ENCODE data around the gene E2F2. TPM values are rescaled to one million over a fixed set of nuclear protein-coding genes. Genes with fewer than 3 reads are reported as not detected.

E2F2 gene
- total RNA-seq, 1 donor from 2014 or later = 0.16 TPM

- Histone ChIP-seq H3K27me3 (ENCODE audit: low read depth) (peaks cover 21% of the 10 kb centered on the region), H3K9me3 (replicated peaks) (no peaks in the 10 kb centered on the region), H3K36me3 (no peaks in the 10 kb centered on the region), H3K4me3 (no peak overlapping the region), H3K27ac (replicated peaks) (no peak overlapping the region), H3K4me1 (peaks cover 24% of the 10 kb centered on the region)
- intact Hi-C loops (cut with micrococcal nuclease) = no loop called here
- no peak for DNase-seq
- TF ChIP-seq CTCF (IDR thresholded peaks at IDR 0.05; ENCODE audit: borderline replicate concordance) = no peak
Observed at GRCh38 chr1:23525558-23526250, 5.3 kb downstream of the E2F2 start.

- intact Hi-C loops (cut with micrococcal nuclease) = no loop called here
- no peak overlapping the region for H3K4me3 ChIP-seq
Observed at GRCh38 chr1:23524716-23525401, 6.2 kb downstream of the E2F2 start.

GRCh38 chr1:23524163-23524562 lies 6.9 kb downstream of the E2F2 start:
- Histone ChIP-seq H3K36me3 (no peaks in the 10 kb centered on the region), H3K4me1 (peaks cover 15% of the 10 kb centered on the region), H3K4me3 (no peak overlapping the region), H3K27ac (replicated peaks) (no peak overlapping the region), H3K9me3 (replicated peaks) (no peaks in the 10 kb centered on the region), H3K27me3 (ENCODE audit: low read depth) (peaks cover 5% of the 10 kb centered on the region)
- no peak for DNase-seq
- TF ChIP-seq CTCF (IDR thresholded peaks at IDR 0.05; ENCODE audit: borderline replicate concordance) = no peak
- intact Hi-C loops (cut with micrococcal nuclease) = no loop called here

More at GRCh38 chr1:23524716-23525401, 6.2 kb downstream of the E2F2 start:
- Histone ChIP-seq H3K4me1 (peaks cover 15% of the 10 kb centered on the region), H3K36me3 (no peaks in the 10 kb centered on the region), H3K27me3 (ENCODE audit: low read depth) (peaks cover 12% of the 10 kb centered on the region), H3K9me3 (replicated peaks) (no peaks in the 10 kb centered on the region), H3K27ac (replicated peaks) (no peak overlapping the region)
- no peak for TF ChIP-seq CTCF (IDR thresholded peaks at IDR 0.05; ENCODE audit: borderline replicate concordance)
- no peak for DNase-seq

GRCh38 chr1:23522244-23522982 lies 8.6 kb downstream of the E2F2 start:
- H3K4me1 ChIP-seq = no peaks in the 10 kb centered on the region
- no peak overlapping the region for H3K27ac ChIP-seq (replicated peaks)
- no peak for TF ChIP-seq CTCF (IDR thresholded peaks at IDR 0.05; ENCODE audit: borderline replicate concordance)
- H3K36me3 ChIP-seq = no peaks in the 10 kb centered on the region
- intact Hi-C loops (cut with micrococcal nuclease) = no loop called here
- peaks cover 1% of the 10 kb centered on the region for H3K27me3 ChIP-seq (ENCODE audit: low read depth)
- no peaks in the 10 kb centered on the region for H3K9me3 ChIP-seq (replicated peaks)
- no peak overlapping the region for H3K4me3 ChIP-seq
- no peak for DNase-seq

GRCh38 chr1:23521588-23521987 lies 9.4 kb downstream of the E2F2 start:
- no peak overlapping the region for H3K27ac ChIP-seq (replicated peaks)
- H3K4me1 ChIP-seq = no peaks in the 10 kb centered on the region
- no peak overlapping the region for H3K4me3 ChIP-seq
- no peak for DNase-seq
- TF ChIP-seq CTCF (IDR thresholded peaks at IDR 0.05; ENCODE audit: borderline replicate concordance) = no peak
- no peaks in the 10 kb centered on the region for H3K27me3 ChIP-seq (ENCODE audit: low read depth)
- no peaks in the 10 kb centered on the region for H3K9me3 ChIP-seq (replicated peaks)
- intact Hi-C loops (cut with micrococcal nuclease) = no loop called here
- no peaks in the 10 kb centered on the region for H3K36me3 ChIP-seq

Measured in left ventricle myocardium inferior (tissue), 1 donor.